K562 (cell line): ENCODE results near the gene HNRNPA2B1. TPM values are rescaled to one million over a fixed set of nuclear protein-coding genes. Genes with fewer than 3 reads are reported as not detected.

ENCODE experiments used
- ARNT ChIP-seq, 2 experiments: fragments of 450-650 bp; IDR thresholded peaks; 2 replicates each; pipeline ENCODE4 v1.6.1; 2016; ENCODE audit warnings: mild to moderate bottlenecking in 1 of 2
- CLOCK ChIP-seq: fragments of 250-450 bp; sonication (Bioruptor Pico); IDR thresholded peaks from 2 replicates; pipeline ENCODE4 v1.4.0; 2020; ENCODE audit warnings: mild to moderate bottlenecking, moderate library complexity, borderline replicate concordance
- CTCF ChIP-seq, 3 experiments: IDR thresholded peaks in 2 of 3; conservative IDR thresholded peaks in 1 of 3; 2 replicates each; pipeline ENCODE4 v1.5.1; 2011 to 2012; ENCODE audit warnings: low read length in 3 of 3, mild to moderate bottlenecking in 3 of 3, control low read depth in 2 of 3, improper control_type of control experiment in 1 of 3, inconsistent platforms in 1 of 3, low read depth in 1 of 3, mixed read lengths in 1 of 3, moderate library complexity in 1 of 3; ENCODE audit not compliant: insufficient read depth in 2 of 3
- DACH1 ChIP-seq: fragments of 450-650 bp; IDR thresholded peaks from 2 replicates; pipeline ENCODE4 v1.6.1; 2018; ENCODE audit not compliant: partially characterized antibody
- FIP1L1 ChIP-seq: fragments of 200-400 bp; formaldehyde crosslinking; IDR thresholded peaks from 2 replicates; pipeline ENCODE4 v1.6.1; 2018; ENCODE audit warnings: mild to moderate bottlenecking, low read depth, low read length; ENCODE audit not compliant: poor library complexity, severe bottlenecking
- GATA2 ChIP-seq: sonication (generic); formaldehyde crosslinking; IDR thresholded peaks from 2 replicates; pipeline ENCODE4 v1.4.0; 2020; ENCODE audit warnings: mild to moderate bottlenecking, missing genetic modification reagents
- GTF3C2 ChIP-seq: IDR thresholded peaks from 3 replicates; pipeline ENCODE4 v1.6.1; 2011; ENCODE audit warnings: borderline replicate concordance, mild to moderate bottlenecking, moderate library complexity; ENCODE audit not compliant: insufficient read length; ENCODE audit errors: extremely low read depth
- HDAC6 ChIP-seq: IDR thresholded peaks from 2 replicates; pipeline ENCODE4 v1.6.1; 2012; ENCODE audit warnings: low read depth, mild to moderate bottlenecking, control low read depth, inconsistent platforms, low read length, moderate library complexity
- SLC30A9 ChIP-seq: fragments of 250-450 bp; sonication (Bioruptor Pico); IDR thresholded peaks from 2 replicates; pipeline ENCODE4 v1.8.0; 2022; ENCODE audit warnings: mild to moderate bottlenecking, moderate library complexity
- SUPT5H ChIP-seq: fragments of 450-650 bp; IDR thresholded peaks from 2 replicates; pipeline ENCODE4 v1.6.1; 2016
- TCF15 ChIP-seq: fragments of 250-450 bp; sonication (Bioruptor Pico); IDR thresholded peaks from 2 replicates; pipeline ENCODE4 v1.8.0; 2022; ENCODE audit warnings: moderate library complexity, mild to moderate bottlenecking, inconsistent platforms
- ZBTB2 ChIP-seq: fragments of 450-650 bp; IDR thresholded peaks from 2 replicates; pipeline ENCODE4 v1.6.1; 2016; ENCODE audit warnings: antibody characterized with exemption
- ZBTB33 ChIP-seq: sonication (generic); formaldehyde crosslinking; IDR thresholded peaks from 2 replicates; pipeline ENCODE4 v1.8.1; 2023; ENCODE audit warnings: mild to moderate bottlenecking, missing genetic modification reagents
- ZNF384 ChIP-seq: IDR thresholded peaks from 2 replicates; pipeline ENCODE4 v1.6.1; 2012; ENCODE audit warnings: low read depth, low read length, improper control_type of control experiment
- polyA plus RNA-seq, 8 experiments: library from polyadenylated mRNA; depleted of rRNA in 4 of 8; stranded (reverse) in 5 of 8; unstranded in 3 of 8; fragments of >200 nt; fragmentation: Nextera tagmentation in 2 of 8; fragmentation: Illumina TruSeq in 1 of 8; extraction: Ambion mirVana in 2 of 8; extraction: Trizol in 1 of 8; gene quantifications; 2 replicates each; pipeline versions ENCODE4 v1.2.1 to v1.2.3, GENCODE V29; 2011 to 2014; ENCODE audit warnings: inconsistent platforms in 1 of 8, missing spikeins in 1 of 8
- total RNA-seq, 7 experiments: library from RNA; depleted of rRNA in 6 of 7; stranded (reverse); fragments of >200 nt in 6 of 7; fragmentation: Illumina TruSeq in 2 of 7; extraction: Trizol in 2 of 7; gene quantifications; 2 replicates each; pipeline versions ENCODE4 v1.2.1 to v1.2.3, GENCODE V29; 2011 to 2021; ENCODE audit warnings: low replicate concordance in 1 of 7

The HNRNPA2B1 gene
- total and polyA plus RNA-seq, 9 of the 15 experiments (the other 6 are each of a cell fraction or from before 2014, with no cell fraction given), result 630 to 1,989 (median 865) TPM

GRCh38 chr7:26200444-26201246 is at the start of gene HNRNPA2B1 (continued):
- TF ChIP-seq ZBTB33 (no peak), GTF3C2 (no peak), CTCF (IDR thresholded peaks at IDR 0.05 in 2 of 3, conservative IDR thresholded peaks at IDR 0.05 in 1 of 3; ENCODE audit: insufficient read depth in 2 of 3, low read depth in 1 of 3, low read length in 3 of 3) (no peak; a peak in 1 of 6 replicates), DACH1 (no peak), GATA2 (CRISPR knock-in tag) (no peak), SUPT5H (peak; percentile 100), CLOCK (no peak), ZBTB2 (0 out of 2 replicates have a peak, but pooled peaks have one; percentile 47), ZNF384 (0 out of 2 replicates have a peak, but pooled peaks have one; percentile 37), ARNT (IDR thresholded peaks at IDR 0.05) (peak; percentile 20 to 31; a peak in 2 of 4 replicates), FIP1L1 (peak; percentile 91), TCF15 (CRISPR knock-in tag) (no peak), SLC30A9 (CRISPR knock-in tag) (no peak), HDAC6 (no peak)
